HG02981 (cell line): ENCODE data around the gene OR2AG2.
"Not testable (repeated sequence)": the region's sequence is repeated elsewhere in the genome, so short reads cannot be mapped to it uniquely, and the experiment has no call there.

Experiments used
- ATAC-seq: cut with Tn5 transposase; IDR thresholded peaks from one replicate; pipeline ENCODE4 v1.9.1; 2021; ENCODE audit warnings: mild to moderate bottlenecking, moderate library complexity; ENCODE audit not compliant: unreplicated experiment

The OR2AG2 gene, protein sequence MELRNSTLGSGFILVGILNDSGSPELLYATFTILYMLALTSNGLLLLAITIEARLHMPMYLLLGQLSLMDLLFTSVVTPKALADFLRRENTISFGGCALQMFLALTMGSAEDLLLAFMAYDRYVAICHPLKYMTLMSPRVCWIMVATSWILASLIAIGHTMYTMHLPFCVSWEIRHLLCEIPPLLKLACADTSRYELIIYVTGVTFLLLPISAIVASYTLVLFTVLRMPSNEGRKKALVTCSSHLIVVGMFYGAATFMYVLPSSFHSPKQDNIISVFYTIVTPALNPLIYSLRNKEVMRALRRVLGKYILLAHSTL

GRCh38 chr11:6771926-6772893 is at the start of gene OR2AG2:
Gene OR2AG2 (minus strand): TSS chr11:6771976. CDS start chr11:6768957, 3,019 bp downstream.
- peak; percentile 91 for ATAC-seq

- ATAC-seq = no peak
Measured at GRCh38 chr11:6818967-6819366, 47.2 kb upstream of the OR2AG2 start.

DNA sequence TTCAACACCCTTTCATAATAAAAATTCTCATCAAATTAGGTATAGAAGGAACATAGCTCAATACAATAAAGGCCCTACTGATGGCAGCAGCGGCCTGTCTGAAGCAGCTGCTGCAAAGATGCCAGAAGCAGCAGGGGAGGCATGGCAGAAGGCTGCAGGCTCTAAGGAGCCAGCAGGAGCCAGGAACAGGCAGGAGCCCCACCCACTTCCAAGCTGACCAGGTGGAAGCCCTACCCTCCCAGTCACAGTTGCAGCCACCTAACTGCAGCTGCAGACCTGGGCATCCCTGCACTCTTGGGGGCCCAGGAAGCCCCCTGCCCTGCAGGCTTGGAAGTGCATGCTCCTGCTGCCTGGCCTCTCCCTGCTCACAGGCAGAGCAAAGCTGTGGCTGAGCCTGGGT is 45.9 kb upstream of the OR2AG2 start:
- ATAC-seq = no peak

DNA sequence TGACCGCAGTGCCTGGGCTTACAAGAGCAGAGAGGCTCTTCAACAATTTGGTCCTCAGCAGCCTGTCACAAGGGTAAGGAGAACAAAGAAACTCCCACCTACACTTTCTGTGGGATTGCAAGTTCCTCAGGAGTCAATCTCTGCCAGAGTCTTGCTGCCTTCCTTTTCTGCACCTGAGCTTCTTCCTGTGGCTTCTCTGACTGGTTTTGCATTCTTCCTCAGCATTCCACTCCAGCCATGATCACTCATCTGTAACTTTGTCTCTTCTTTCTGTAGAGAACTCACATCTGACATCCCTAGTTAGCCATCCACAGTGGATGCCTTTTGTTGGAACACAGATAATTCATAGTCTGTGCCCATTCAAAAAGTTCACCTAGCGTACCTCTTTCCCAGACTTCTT is 41.9 kb upstream of the OR2AG2 start:
- no peak for ATAC-seq

GRCh38 chr11:6812390-6813005 is 40.7 kb upstream of the OR2AG2 start:
- ATAC-seq = peak; percentile 97

DNA sequence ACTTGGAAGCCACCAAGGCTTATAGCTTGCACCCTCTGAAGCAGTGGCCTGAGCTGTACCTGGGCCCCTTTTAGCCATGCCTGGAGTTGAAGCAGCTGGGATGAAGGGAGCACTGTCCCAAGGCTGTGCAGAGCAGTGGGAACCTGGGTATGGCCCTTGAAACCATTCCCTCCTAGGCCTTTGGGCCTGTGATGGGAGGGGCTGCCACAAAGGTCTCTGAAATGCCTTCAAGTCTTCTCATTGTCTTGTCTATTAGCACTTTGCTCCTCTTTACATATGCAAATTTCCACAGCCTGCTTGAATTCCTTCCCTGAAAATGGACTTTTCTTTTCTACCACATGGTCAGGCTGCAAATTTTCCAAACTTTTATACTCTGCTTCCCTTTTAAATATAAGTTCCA is 29.3 kb upstream of the OR2AG2 start:
- ATAC-seq = not testable (repeated sequence)

GRCh38 chr11:6799402-6799801 is 27.6 kb upstream of the OR2AG2 start, which contains the start of gene OR6A2:
Gene OR6A2 (minus strand): TSS chr11:6799689. CDS start chr11:6795708, 3,981 bp downstream.
- no peak for ATAC-seq

GRCh38 chr11:6794639-6795038 is 22.9 kb upstream of the OR2AG2 start:
- no peak for ATAC-seq

GRCh38 chr11:6790546-6790945 is 18.8 kb upstream of the OR2AG2 start:
- ATAC-seq = no peak

- no peak for ATAC-seq
Measured at GRCh38 chr11:6782720-6783119, 10.9 kb upstream of the OR2AG2 start, which contains the start of gene OR2AG1. Gene OR2AG1 (plus strand): TSS chr11:6783020. CDS start chr11:6785038, 2,018 bp downstream.

- no peak for ATAC-seq
Measured at GRCh38 chr11:6780829-6781228, 9.1 kb upstream of the OR2AG2 start.

GRCh38 chr11:6778518-6778917 is 6.7 kb upstream of the OR2AG2 start:
- ATAC-seq = no peak

- ATAC-seq = peak; percentile 75
Measured at GRCh38 chr11:6757373-6757967, 14.3 kb downstream of the OR2AG2 start.

DNA sequence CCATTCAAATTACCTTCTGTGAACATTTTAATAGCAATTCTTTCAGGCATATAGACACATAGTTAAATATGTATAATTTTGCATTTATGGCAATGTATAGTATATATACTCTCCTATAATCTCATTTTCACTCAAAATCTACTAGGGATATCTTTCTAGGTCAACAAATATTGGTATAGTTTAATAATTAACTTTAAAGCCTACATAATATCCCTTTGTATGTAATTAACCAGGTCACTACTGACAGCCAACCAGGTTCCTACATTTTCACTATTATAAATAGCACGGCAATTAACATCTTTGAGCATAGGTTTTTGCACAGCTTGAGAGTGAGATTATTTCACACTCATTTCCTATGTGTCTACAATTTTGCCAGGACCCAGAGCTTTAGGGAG is 15.8 kb downstream of the OR2AG2 start:
- no peak for ATAC-seq

DNA sequence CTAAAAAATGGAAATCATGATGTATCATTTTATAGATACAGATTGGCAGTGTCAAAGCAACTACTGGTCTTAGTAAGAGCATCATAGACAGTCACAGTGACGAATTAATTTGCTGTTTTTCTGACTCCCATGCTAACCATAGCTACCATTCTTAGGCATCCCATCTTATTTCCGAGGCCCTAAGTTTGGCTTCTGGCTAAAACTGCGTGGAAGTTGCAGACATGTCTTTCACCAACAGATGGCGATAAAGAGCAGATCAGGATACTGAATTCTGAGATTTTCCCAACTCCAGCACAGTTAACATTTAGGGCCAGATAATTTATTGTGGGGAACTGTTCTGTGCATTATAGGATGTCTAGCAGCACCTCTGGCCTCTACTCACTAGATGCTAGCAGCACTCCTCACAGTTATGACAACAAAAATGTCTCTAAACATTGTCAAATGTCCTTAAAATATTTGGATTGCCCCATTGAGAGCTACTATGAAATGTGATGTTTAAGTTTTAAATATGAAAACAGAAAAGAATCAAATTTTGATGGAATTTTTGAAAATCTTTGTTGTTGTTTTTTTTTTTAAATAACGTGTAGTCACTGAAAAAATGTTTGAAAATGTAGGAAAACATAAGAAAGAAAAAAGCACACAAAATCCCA is 16.3 kb downstream of the OR2AG2 start:
- ATAC-seq = no peak

DNA sequence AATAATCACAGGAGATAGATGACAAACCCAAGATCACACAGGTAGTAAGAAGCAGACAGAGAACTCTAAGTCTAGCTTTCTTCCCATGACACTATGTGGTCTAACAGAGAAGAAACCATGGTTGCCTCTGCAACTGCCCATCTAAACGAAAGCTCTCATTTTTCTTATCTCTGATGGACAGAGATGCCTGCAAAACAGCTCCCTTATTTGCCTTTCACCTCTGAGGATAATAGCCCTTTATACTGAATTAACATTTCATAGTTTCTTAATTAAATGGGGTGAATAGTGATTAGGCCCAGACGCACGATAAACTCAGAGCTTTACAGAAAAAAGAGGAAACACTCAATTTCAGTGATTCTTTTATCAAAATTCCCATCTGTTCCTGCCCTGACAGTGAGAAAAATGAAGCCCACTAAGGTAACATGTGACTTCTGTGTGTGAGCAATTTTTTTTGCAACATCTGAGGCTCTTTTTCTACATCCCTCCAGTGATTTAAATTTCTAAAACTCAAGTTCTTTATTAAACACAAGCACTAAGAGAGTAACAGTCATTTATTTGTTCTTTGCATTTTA is 24.6 kb downstream of the OR2AG2 start:
- ATAC-seq = no peak

- no peak for ATAC-seq
Measured at GRCh38 chr11:6746626-6747025, 25.1 kb downstream of the OR2AG2 start.

- peak; percentile 76 for ATAC-seq
Measured at GRCh38 chr11:6746086-6746618, 25.6 kb downstream of the OR2AG2 start.

GRCh38 chr11:6745465-6746015 is 26.2 kb downstream of the OR2AG2 start:
- no peak for ATAC-seq
